Measurements from ENCODE around the gene SIRPA.

Gene SIRPA

GRCh38 chr20:1942061-1942460 lies 46.9 kb downstream of the SIRPA start:
- H3K4me1 ChIP-seq (ENCODE audit: low read length), result no peaks in the 10 kb centered on the region
- H3K9me3 ChIP-seq (ENCODE audit: insufficient read depth, low read length), result no peaks in the 10 kb centered on the region
- no peak overlapping the region for H3K27ac ChIP-seq (ENCODE audit: low read length)
- H2AFZ ChIP-seq (ENCODE audit: low read depth, low read length), result no peak overlapping the region
- H4K20me1 ChIP-seq (ENCODE audit: insufficient read depth, low read length), result no peaks in the 10 kb centered on the region
- peaks cover 8% of the 10 kb centered on the region for H3K36me3 ChIP-seq (replicated peaks; ENCODE audit: low read depth, low read length)
- H3K4me2 ChIP-seq (ENCODE audit: low read length), result no peak overlapping the region
- no peak for TF ChIP-seq EZH2phosphoT487 (IDR thresholded peaks at IDR 0.05; ENCODE audit: low read depth)
- no peak overlapping the region for H3K9ac ChIP-seq (ENCODE audit: low read length)
- H3K27me3 ChIP-seq (ENCODE audit: low read depth, low read length), result peaks cover 22% of the 10 kb centered on the region; the same call in 1 of the 2 replicates
- no peak overlapping the region for H3K4me3 ChIP-seq (ENCODE audit: low read length)
- H3K79me2 ChIP-seq (ENCODE audit: low read length), result no peaks in the 10 kb centered on the region

DNA sequence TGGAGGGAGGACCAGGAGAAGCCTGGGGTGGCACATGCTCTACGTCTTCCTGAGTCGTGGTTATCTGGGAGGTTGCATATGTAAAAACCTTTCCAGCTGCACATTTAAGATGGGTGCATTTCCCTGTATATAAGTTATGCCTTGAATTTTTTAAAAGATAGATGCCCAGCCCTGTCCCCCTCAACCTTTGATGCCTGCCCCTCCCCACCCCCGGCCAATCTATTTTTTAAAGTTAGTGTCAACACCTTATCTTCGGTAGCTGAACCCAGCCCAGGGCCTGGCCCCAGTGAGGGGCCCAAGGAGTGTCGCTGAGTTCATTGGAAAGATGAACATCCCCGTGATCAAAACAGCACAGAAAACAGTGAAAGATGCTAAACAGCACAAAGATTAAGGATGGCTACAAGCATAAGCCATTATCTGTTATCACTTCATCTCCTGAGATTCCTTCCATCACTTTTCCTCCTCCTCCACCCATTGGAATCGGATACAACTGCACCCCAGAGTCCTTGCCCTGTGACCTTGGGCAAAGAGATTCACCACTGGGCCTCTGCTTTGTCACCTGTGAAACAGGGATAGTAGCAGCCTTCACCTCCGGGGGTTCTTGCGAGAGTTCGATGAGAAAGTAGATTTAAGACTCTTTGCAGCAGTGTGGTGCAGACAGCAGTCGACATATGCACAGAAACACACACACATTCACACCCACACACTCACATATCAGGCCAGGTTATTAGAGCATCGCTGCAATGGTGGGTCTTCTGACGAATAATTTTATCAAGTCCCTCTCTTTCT lies 47.5 kb downstream of the SIRPA start:
- no peaks in the 10 kb centered on the region for H4K20me1 ChIP-seq (ENCODE audit: insufficient read depth, low read length)
- no peaks in the 10 kb centered on the region for H3K4me1 ChIP-seq (ENCODE audit: low read length)
- H2AFZ ChIP-seq (ENCODE audit: low read depth, low read length), result no peak overlapping the region
- H3K36me3 ChIP-seq (replicated peaks; ENCODE audit: low read depth, low read length), result peaks cover 8% of the 10 kb centered on the region
- H3K27ac ChIP-seq (ENCODE audit: low read length), result no peak overlapping the region
- H3K27me3 ChIP-seq (ENCODE audit: low read depth, low read length), result peaks cover 22% of the 10 kb centered on the region; the same call in 1 of the 2 replicates
- H3K79me2 ChIP-seq (ENCODE audit: low read length), result no peaks in the 10 kb centered on the region
- no peaks in the 10 kb centered on the region for H3K9me3 ChIP-seq (ENCODE audit: insufficient read depth, low read length)
- no peak overlapping the region for H3K9ac ChIP-seq (ENCODE audit: low read length)
- TF ChIP-seq, protein P1, sequence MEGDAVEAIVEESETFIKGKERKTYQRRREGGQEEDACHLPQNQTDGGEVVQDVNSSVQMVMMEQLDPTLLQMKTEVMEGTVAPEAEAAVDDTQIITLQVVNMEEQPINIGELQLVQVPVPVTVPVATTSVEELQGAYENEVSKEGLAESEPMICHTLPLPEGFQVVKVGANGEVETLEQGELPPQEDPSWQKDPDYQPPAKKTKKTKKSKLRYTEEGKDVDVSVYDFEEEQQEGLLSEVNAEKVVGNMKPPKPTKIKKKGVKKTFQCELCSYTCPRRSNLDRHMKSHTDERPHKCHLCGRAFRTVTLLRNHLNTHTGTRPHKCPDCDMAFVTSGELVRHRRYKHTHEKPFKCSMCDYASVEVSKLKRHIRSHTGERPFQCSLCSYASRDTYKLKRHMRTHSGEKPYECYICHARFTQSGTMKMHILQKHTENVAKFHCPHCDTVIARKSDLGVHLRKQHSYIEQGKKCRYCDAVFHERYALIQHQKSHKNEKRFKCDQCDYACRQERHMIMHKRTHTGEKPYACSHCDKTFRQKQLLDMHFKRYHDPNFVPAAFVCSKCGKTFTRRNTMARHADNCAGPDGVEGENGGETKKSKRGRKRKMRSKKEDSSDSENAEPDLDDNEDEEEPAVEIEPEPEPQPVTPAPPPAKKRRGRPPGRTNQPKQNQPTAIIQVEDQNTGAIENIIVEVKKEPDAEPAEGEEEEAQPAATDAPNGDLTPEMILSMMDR (IDR thresholded peaks at IDR 0.05; ENCODE audit: low read depth, low read length), result no peak
- no peak for TF ChIP-seq EZH2phosphoT487 (IDR thresholded peaks at IDR 0.05; ENCODE audit: low read depth)
- H3K4me3 ChIP-seq (ENCODE audit: low read length), result no peak overlapping the region
- no peak overlapping the region for H3K4me2 ChIP-seq (ENCODE audit: low read length)

- H3K79me2 ChIP-seq (ENCODE audit: low read length), result no peaks in the 10 kb centered on the region
- H3K36me3 ChIP-seq (replicated peaks; ENCODE audit: low read depth, low read length), result peaks cover 6% of the 10 kb centered on the region
- H3K9me3 ChIP-seq (ENCODE audit: insufficient read depth, low read length), result no peaks in the 10 kb centered on the region
- no peaks in the 10 kb centered on the region for H3K4me1 ChIP-seq (ENCODE audit: low read length)
- no peak overlapping the region for H3K27ac ChIP-seq (ENCODE audit: low read length)
- no peak overlapping the region for H3K4me3 ChIP-seq (ENCODE audit: low read length)
- TF ChIP-seq, protein P1 (IDR thresholded peaks at IDR 0.05; ENCODE audit: low read depth, low read length), result no peak
- TF ChIP-seq EZH2phosphoT487 (IDR thresholded peaks at IDR 0.05; ENCODE audit: low read depth), result no peak
- no peak overlapping the region for H2AFZ ChIP-seq (ENCODE audit: low read depth, low read length)
- H3K4me2 ChIP-seq (ENCODE audit: low read length), result no peak overlapping the region
- H3K9ac ChIP-seq (ENCODE audit: low read length), result no peak overlapping the region
- H3K27me3 ChIP-seq (ENCODE audit: low read depth, low read length), result peaks cover 22% of the 10 kb centered on the region; the same call in 1 of the 2 replicates
- H4K20me1 ChIP-seq (ENCODE audit: insufficient read depth, low read length), result no peaks in the 10 kb centered on the region
Observed at GRCh38 chr20:1943275-1944002, 48.2 kb downstream of the SIRPA start.

DNA sequence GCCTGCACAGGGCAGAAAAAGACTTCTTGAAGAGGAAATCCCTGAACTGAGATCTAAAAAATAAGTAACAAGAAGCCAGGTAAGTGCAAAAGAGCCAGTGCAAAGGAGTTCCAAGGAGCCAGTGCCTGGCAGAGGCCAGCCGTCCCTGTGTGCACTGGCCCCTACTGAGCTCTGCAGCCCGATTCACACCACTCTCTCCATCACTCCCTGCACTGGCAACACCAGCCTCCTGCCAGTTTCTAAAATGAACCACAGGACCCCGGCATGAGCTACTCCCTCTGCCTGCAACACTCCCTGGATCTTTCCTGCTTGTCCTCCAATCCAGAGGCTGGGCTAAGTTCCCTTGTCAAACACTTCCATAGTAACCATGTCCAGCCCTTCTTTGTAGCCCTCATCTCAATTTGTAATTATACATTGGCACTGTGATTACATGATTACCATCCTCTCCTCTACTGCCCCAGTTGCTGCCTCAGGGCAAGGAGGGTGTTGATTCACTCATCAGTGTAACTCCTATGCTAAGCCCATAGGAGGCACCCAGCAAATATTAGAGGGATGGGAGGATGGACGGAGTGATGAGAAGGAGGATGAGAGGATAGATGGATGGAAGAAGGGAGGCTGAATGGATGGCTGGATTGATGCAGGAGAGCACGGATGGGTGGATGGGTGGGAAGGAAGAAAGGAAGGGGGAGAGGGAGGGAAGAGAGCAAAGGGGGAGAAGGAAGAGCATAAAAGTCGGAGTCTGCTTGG lies 49.3 kb downstream of the SIRPA start:
- H3K4me1 ChIP-seq (ENCODE audit: low read length), result no peaks in the 10 kb centered on the region
- H3K9ac ChIP-seq (ENCODE audit: low read length), result no peak overlapping the region
- H3K9me3 ChIP-seq (ENCODE audit: insufficient read depth, low read length), result no peaks in the 10 kb centered on the region
- no peaks in the 10 kb centered on the region for H3K36me3 ChIP-seq (replicated peaks; ENCODE audit: low read depth, low read length)
- no peak overlapping the region for H2AFZ ChIP-seq (ENCODE audit: low read depth, low read length)
- H3K4me3 ChIP-seq (ENCODE audit: low read length), result no peak overlapping the region
- TF ChIP-seq, protein P1 (IDR thresholded peaks at IDR 0.05; ENCODE audit: low read depth, low read length), result no peak
- no peak for TF ChIP-seq EZH2phosphoT487 (IDR thresholded peaks at IDR 0.05; ENCODE audit: low read depth)
- no peak overlapping the region for H3K4me2 ChIP-seq (ENCODE audit: low read length)
- no peaks in the 10 kb centered on the region for H4K20me1 ChIP-seq (ENCODE audit: insufficient read depth, low read length)
- no peaks in the 10 kb centered on the region for H3K79me2 ChIP-seq (ENCODE audit: low read length)
- H3K27me3 ChIP-seq (ENCODE audit: low read depth, low read length), result peaks cover 22% of the 10 kb centered on the region; the same call in 1 of the 2 replicates
- H3K27ac ChIP-seq (ENCODE audit: low read length), result no peak overlapping the region
